Central memory CD4-positive, alpha-beta T cell (primary cell): ENCODE measurements around the gene CGNL1.

ENCODE experiments used
- DNase-seq: peaks from one replicate; pipeline ENCODE4 v3.0.0; 2022

Gene CGNL1

DNA sequence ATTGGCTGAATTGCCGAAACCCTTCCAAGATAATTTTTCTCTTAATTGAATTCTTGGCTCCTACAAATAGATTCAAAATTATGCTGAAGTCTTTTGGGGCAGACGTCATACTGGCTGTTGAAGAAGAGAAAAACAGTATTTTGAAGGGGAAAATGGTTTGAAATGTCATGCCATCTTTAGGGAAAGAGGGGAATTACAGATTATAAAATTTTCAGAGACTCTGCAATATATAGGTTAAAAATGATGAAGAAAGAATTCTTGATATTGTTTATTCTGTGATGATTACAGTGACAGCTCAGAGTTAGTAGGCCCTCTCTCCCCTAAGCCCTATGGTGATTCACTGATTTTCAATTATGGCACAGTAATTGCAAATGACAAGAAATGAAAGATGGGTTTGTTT, 86.1 kb downstream of the CGNL1 start:
- no peak for DNase-seq

DNA sequence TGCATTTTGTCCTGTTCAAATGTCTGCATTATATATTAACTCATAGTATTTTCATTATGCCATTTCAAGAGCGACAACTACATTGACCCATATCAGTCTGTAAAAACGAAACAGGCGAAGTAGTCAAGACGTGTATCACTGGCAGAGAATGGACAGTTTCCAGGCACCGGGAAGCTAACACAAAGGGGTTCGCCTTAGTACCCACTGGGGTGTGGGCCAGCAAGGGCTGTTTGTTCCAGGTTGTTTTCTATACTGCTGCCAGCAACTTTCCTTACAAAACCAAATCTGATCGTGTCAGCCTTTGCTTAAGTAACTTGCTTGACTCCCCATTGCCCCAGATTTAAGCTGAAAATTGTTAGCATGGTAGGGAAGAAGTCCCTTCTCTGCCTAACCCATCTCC, 87.1 kb downstream of the CGNL1 start:
- DNase-seq, result no peak

- no peak for DNase-seq
Observed at GRCh38 chr15:57464480-57464879, 88.2 kb downstream of the CGNL1 start.

DNA sequence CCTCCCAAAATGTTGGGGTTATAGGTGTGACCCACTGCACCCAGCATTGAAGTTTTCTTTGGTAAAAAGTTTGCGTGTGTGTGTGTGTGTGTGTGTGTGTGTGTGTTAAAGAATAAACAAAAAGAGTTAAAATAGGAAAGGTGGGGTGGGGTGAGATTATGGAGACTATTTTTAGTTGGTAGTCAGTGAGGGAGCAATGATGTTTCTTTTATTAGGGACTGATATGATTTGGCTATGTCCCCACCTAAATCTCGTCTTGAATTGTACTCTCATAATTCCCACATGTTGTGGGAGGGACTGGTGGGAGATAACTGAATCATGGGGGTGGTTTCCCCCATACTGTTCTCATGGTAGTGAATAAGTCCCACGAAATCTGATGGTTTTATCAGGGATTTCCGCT, 92.2 kb downstream of the CGNL1 start:
- no peak for DNase-seq

DNA sequence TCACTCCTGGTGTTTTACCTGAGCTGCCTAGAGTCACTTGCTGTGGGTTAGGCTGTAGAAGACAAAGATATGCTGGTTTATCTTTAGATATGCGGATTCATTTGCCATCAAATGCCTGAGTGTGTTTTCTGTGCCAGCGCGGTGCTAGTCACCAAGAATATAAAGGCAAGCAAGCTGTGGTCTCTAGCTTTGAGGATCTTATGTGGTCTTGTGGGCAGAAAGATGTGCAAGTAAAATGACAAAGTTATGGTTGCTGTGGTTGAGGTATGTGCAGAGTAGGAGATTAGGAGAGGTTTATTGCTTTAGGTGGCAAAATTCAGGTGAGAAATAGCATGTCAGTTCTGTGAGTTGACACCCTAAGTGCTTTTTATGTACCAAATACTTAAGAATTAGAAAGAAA, 94.2 kb downstream of the CGNL1 start:
- DNase-seq, result no peak

- no peak for DNase-seq
Observed at GRCh38 chr15:57472861-57473260, 96.6 kb downstream of the CGNL1 start.

DNA sequence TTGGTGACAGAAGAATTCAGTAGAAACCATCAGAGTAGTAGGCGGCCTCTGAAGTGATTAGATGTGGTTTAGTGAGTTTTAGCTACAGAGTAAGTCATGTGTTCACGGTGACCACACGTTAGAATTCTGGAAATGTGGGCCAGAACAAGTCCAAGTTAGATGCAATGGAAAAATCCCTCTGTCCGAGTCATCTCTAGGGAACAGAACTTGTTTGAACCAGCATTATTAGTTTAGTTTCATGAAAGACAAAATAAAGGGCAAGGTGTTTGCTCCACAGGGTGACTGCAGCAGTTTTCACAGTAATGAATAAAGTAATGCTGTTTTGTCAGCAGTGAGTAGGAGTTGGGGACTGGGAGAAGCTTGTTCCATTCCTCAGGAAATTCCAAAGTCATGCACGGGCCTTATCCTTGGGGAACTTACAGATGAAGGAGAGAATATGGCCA, 100.2 kb downstream of the CGNL1 start:
- DNase-seq, result no peak

GRCh38 chr15:57477736-57478522, 101.6 kb downstream of the CGNL1 start:
- no peak for DNase-seq

- DNase-seq, result no peak
Observed at GRCh38 chr15:57479005-57479404, 102.7 kb downstream of the CGNL1 start.

DNA sequence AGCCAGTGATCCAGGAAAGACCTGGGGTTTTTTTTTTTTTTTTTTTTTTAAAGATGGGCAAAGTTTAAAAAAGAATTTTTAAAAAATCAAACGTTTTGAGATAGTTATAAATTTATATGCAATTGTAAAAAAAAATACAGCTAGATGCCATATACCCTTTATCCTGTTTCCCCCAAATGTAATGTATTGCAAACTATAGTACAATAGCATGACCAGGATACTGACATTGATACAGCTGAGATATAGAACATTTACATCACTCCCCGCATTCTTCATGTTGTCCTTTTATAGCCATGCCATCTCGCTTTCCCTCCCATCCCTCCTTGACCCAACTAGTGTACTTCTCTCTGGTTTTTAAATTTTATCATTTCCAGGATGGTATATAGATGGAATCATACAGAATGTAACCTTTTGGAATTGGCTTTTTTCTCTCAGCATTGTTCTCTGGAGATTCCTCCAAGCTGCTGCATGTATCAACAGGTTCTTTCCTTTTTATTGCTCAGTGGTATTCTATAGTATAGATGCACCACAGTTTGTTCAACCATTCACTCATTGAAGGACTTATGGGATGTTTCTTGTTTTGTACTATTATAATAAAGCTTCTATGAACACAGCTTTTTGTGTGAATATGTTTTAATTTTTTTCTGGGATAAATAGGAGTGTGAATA, 104.9 kb downstream of the CGNL1 start:
- no peak for DNase-seq

DNA sequence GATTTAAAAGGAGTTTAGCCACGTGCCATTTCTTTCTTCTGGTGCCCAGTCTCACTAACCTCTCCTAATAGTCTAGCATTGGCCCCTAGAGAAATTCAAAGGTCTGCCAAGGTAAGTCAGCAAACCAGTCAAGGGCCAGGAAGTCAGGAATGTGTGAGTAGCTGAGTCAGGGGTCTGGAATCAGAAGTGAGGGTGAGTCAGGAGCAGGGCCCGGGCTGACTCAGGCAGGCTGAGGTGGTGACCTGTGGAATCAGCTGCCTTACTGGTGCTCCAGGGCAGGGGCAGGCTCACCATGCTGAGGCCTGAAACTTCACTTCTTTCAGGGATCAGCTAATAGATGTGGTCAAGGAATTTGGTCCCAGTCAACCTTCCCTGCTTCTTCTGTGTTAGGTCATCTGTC, 109.6 kb downstream of the CGNL1 start:
- no peak for DNase-seq

GRCh38 chr15:57486833-57487232, 110.5 kb downstream of the CGNL1 start:
- DNase-seq, result no peak

DNA sequence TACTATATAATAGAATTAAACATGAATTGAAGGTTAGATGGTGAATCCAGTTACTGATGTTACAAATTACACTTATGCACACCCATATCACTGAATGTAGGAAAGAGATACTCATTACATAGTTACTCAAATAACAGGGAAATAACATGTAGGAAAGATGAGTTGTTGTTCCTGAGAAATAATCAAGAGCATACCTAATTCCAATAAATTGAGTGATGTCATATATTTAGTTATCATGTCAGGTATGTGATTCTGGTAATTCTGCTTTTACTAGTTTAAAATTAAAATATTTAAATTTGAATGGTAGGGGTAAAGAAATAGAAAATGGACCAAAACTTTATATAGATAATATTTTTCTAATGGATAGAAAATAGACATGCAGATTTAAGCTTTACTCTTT, 112.8 kb downstream of the CGNL1 start:
- no peak for DNase-seq

- no peak for DNase-seq
Observed at GRCh38 chr15:57493351-57493750, 117.0 kb downstream of the CGNL1 start.

DNA sequence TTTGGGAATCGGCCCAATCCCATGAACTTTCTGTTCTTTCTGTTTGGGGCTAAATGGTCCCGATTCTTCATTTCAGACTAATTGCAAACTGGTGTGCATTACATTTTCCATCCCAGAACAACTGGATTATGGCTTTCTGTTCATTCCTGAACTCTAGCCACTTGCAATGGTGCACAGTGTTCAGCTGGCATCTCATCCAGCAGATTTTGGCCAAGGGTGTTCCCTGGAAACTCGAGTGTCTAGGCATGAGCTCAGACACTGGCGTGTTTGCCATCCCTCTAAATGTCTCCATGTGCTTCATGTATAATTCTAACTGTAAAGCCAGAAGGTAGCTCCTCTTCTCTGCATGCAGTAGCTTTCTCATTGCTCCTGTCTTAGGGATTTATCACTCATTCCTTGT, 118.3 kb downstream of the CGNL1 start:
- DNase-seq, result no peak

- no peak for DNase-seq
Observed at GRCh38 chr15:57495041-57495440, 118.7 kb downstream of the CGNL1 start.

GRCh38 chr15:57495554-57496165, 119.4 kb downstream of the CGNL1 start:
- DNase-seq, result no peak

- DNase-seq, result no peak
Observed at GRCh38 chr15:57496594-57496945, 120.3 kb downstream of the CGNL1 start.

DNA sequence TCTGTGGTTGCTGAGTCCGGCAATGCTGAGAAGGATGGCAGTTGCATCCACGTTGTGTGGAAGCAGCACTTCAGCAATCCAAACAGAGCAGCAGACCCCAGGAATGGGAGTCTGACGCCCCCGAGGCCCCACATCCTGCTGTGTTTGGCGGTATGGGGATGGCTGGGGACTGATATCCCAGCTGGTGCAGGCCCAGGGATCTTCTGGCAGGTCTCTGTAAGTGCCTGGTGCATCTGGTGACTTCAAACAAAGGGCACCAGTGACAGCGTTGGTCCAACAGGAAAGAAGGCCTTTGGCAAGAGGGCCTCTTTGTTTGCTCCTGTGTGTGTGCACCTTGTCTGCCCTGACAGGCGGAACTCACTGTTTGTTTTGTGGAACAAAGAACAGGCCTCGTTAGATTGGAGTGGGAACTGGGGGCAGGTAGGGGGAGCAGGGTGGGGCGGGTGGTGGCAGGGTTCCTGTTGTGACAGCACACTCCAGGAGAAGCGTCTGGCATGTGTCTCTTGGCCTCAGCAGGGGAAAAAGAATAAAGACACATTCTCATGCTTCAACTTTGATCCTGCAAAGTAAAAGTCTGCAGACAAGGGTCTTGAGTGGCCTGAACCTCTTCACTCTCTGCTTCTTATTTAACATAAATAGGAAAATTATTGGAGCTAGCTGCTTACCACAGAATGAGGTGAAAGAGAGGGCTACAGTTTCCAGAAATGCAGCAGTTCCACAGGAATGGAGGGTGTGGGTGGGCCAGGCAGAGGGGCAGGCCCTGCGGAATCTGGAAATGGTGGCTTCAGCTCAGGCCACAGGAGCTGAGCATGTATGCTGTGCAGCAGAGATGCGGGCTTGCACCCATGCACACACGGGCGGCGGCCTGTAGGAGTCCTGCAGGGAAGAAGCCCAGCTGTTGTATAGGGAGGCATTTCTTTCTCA, 120.9 kb downstream of the CGNL1 start:
- no peak for DNase-seq

DNA sequence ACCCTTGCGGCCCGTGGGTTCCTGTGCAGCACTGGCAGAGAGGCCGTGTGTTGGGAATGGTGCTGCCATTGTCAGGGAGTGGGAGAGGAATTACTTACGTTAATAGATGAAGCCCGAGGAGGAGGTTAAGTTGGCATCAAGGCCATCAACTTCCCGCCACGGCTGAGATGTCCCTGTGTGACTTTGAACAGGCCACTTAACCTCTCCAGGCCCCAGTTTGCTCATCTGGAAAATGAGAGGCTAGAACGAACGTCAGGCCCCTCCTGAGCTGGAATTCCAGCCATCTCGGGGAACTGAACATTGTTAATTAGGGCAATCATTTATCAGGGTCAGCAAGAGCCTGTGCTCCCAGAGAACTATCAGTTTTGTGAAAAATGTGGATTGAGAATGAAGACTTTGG, 124.0 kb downstream of the CGNL1 start:
- DNase-seq, result no peak

- DNase-seq, result no peak
Observed at GRCh38 chr15:57500979-57501576, 124.8 kb downstream of the CGNL1 start.

GRCh38 chr15:57502116-57502515, 125.8 kb downstream of the CGNL1 start:
- DNase-seq, result no peak
